ENCODE measurements around the gene KANSL1.

The KANSL1 gene

GRCh38 chr17:46125831-46126230 lies 67.4 kb downstream of the KANSL1 start:
- H4K20me1 ChIP-seq (ENCODE audit: low read depth, low read length), result peaks cover 25% of the 10 kb centered on the region
- H3K4me2 ChIP-seq (ENCODE audit: low read depth, low read length, poor library complexity, severe bottlenecking), result no peak overlapping the region
- no peak overlapping the region for H3K27ac ChIP-seq (ENCODE audit: low read depth, low read length)
- H3K79me2 ChIP-seq (ENCODE audit: insufficient read depth, low read length), result peaks cover 98% of the 10 kb centered on the region
- no peaks in the 10 kb centered on the region for H3K9me3 ChIP-seq (ENCODE audit: insufficient read depth, low read length)
- H3K4me3 ChIP-seq (ENCODE audit: insufficient read depth, low read length, poor library complexity, severe bottlenecking), result no peak overlapping the region
- no peaks in the 10 kb centered on the region for H3K36me3 ChIP-seq (ENCODE audit: low read length)
- H3F3A ChIP-seq (ENCODE audit: insufficient read depth), result peaks cover 7% of the 10 kb centered on the region; the same call in 1 of the 2 replicates
- H3K9me2 ChIP-seq (replicated peaks; ENCODE audit: insufficient read depth, low read length), result no peaks in the 10 kb centered on the region
- H3K27me3 ChIP-seq (ENCODE audit: low read length), result no peaks in the 10 kb centered on the region
- TF ChIP-seq EZH2phosphoT487 (conservative IDR thresholded peaks at IDR 0.05; ENCODE audit: low read length) (no peak), CTCF (IDR thresholded peaks at IDR 0.05; ENCODE audit: insufficient read depth, low read length, poor library complexity, severe bottlenecking) (no peak)
- H2AFZ ChIP-seq (ENCODE audit: low read depth, low read length, severe bottlenecking), result no peak overlapping the region
- H3K9ac ChIP-seq (ENCODE audit: low read length), result no peak overlapping the region

DNA sequence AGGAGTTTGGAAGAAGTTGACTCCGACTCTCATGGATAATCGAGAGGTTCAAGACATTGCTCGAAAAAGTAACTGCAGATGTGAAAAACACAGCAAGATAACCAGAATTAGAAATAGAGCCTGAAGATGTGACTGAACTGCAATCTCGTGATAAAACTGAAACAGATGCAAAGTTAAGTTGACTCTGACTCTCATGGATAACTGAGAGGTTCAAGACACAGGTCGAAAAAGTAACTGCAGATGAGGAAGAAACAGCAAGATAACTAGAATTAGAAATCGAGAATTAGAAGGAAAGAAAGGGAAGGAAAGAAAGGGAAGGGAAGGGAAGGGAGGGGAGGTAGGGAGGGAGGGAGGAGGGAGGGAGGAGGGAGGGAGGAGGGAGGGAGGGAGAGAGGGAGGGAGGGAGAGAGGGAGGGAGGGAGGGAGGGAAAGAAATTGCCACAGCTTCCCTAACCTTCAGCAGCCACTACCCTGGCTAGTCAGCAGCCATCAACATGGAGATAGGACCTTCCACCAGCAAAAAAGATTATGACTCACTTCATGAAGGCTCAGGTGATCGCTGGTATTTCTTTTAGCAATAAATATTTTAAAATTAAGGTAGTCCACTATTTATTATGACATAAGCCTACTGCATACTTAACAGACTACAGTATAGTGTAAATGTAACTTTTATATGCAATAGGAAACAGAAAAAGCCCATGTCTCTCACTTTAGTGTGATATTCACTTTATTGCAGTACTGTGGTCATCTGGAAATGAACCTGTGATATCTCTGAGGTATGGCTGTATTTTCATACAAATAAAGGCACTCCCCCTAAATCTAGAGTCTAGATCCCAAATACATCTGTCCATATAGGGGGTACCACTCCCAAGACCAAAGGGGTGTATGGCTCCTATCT lies 68.3 kb downstream of the KANSL1 start:
- Histone ChIP-seq H3K4me3 (ENCODE audit: insufficient read depth, low read length, poor library complexity, severe bottlenecking) (no peak overlapping the region), H4K20me1 (ENCODE audit: low read depth, low read length) (peaks cover 26% of the 10 kb centered on the region; the same call in 1 of the 2 replicates), H3K9ac (ENCODE audit: low read length) (no peak overlapping the region), H3K9me3 (ENCODE audit: insufficient read depth, low read length) (no peaks in the 10 kb centered on the region), H3K27ac (ENCODE audit: low read depth, low read length) (no peak overlapping the region), H2AFZ (ENCODE audit: low read depth, low read length, severe bottlenecking) (no peak overlapping the region), H3K79me2 (ENCODE audit: insufficient read depth, low read length) (peaks cover 98% of the 10 kb centered on the region), H3K36me3 (ENCODE audit: low read length) (no peaks in the 10 kb centered on the region), H3K27me3 (ENCODE audit: low read length) (no peaks in the 10 kb centered on the region), H3K9me2 (replicated peaks; ENCODE audit: insufficient read depth, low read length) (no peaks in the 10 kb centered on the region), H3K4me2 (ENCODE audit: low read depth, low read length, poor library complexity, severe bottlenecking) (no peak overlapping the region), H3F3A (ENCODE audit: insufficient read depth) (peaks cover 7% of the 10 kb centered on the region; the same call in 1 of the 2 replicates)
- no peak for TF ChIP-seq EZH2phosphoT487 (conservative IDR thresholded peaks at IDR 0.05; ENCODE audit: low read length)
- no peak for TF ChIP-seq CTCF (IDR thresholded peaks at IDR 0.05; ENCODE audit: insufficient read depth, low read length, poor library complexity, severe bottlenecking)

- Histone ChIP-seq H3K9ac (ENCODE audit: low read length) (no peak overlapping the region), H3F3A (ENCODE audit: insufficient read depth) (peaks cover 7% of the 10 kb centered on the region; the same call in 1 of the 2 replicates), H3K27ac (ENCODE audit: low read depth, low read length) (no peak overlapping the region), H3K79me2 (ENCODE audit: insufficient read depth, low read length) (peaks cover 98% of the 10 kb centered on the region), H3K9me3 (ENCODE audit: insufficient read depth, low read length) (no peaks in the 10 kb centered on the region), H3K9me2 (replicated peaks; ENCODE audit: insufficient read depth, low read length) (no peaks in the 10 kb centered on the region), H4K20me1 (ENCODE audit: low read depth, low read length) (peaks cover 30% of the 10 kb centered on the region; the same call in 1 of the 2 replicates), H3K27me3 (ENCODE audit: low read length) (no peaks in the 10 kb centered on the region), H3K4me3 (ENCODE audit: insufficient read depth, low read length, poor library complexity, severe bottlenecking) (no peak overlapping the region), H3K4me2 (ENCODE audit: low read depth, low read length, poor library complexity, severe bottlenecking) (no peak overlapping the region), H3K36me3 (ENCODE audit: low read length) (no peaks in the 10 kb centered on the region), H2AFZ (ENCODE audit: low read depth, low read length, severe bottlenecking) (no peak overlapping the region)
- TF ChIP-seq EZH2phosphoT487 (conservative IDR thresholded peaks at IDR 0.05; ENCODE audit: low read length) (no peak), CTCF (IDR thresholded peaks at IDR 0.05; ENCODE audit: insufficient read depth, low read length, poor library complexity, severe bottlenecking) (no peak)
Observed at GRCh38 chr17:46123607-46124006, 69.6 kb downstream of the KANSL1 start.

All from SU-DHL-6 (cell line).